GM12801 (cell line): Measurements from ENCODE around the gene NANP.

ENCODE experiments used
- CTCF ChIP-seq: IDR thresholded peaks from one replicate; pipeline ENCODE4 v1.5.1; 2011; ENCODE audit warnings: control low read depth; ENCODE audit not compliant: insufficient read length; ENCODE audit errors: extremely low read depth

Gene NANP

GRCh38 chr20:25580711-25581110 lies 43.1 kb downstream of the NANP start:
- no peak for TF ChIP-seq CTCF

- TF ChIP-seq CTCF = no peak
Observed at GRCh38 chr20:25579081-25579770, 44.6 kb downstream of the NANP start.

GRCh38 chr20:25576783-25577530 lies 46.9 kb downstream of the NANP start:
- TF ChIP-seq CTCF = no peak

GRCh38 chr20:25574411-25574810 lies 49.4 kb downstream of the NANP start:
- no peak for TF ChIP-seq CTCF

- TF ChIP-seq CTCF = no peak
Observed at GRCh38 chr20:25573288-25574251, 50.2 kb downstream of the NANP start.

GRCh38 chr20:25571817-25572216 lies 52.0 kb downstream of the NANP start:
- TF ChIP-seq CTCF = no peak

- TF ChIP-seq CTCF = no peak
Observed at GRCh38 chr20:25571240-25571639, 52.6 kb downstream of the NANP start.
